DMS79 treated with DMSO at 0.1 percent for 48 hours (cell line): ENCODE measurements around the gene NLGN1.
"Not testable (repeated sequence)": the region's sequence is repeated elsewhere in the genome, so short reads cannot be mapped to it uniquely, and the experiment has no call there.

ENCODE experiments used
- DNase-seq: peaks from one replicate; lab custom pipeline; 2025; lab: John Stamatoyannopoulos, UW

Gene NLGN1

GRCh38 chr3:173397161-173398110, at the start of gene NLGN1:
Gene NLGN1, plus strand, starts transcription at chr3:173397744.
- DNase-seq: peak; percentile 71

DNA sequence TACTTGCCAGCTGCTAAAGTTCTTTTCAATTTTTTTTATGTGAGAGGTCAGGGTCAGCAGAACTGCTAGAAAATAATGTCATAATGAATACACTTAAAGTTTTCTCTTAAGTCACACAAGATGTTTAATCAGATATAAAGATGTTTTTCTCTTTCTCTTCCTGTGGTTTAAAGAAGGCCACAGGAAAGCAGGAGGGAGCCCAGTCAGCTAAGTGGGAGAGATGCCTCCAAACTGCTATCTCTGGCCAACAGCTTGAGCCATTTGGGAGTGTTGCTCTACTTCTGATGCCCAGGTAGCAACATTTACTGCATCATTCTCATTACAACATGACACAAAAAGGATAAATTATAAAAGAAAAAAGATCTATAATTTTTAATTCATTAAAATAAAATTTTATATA, 45.7 kb upstream of the NLGN1 start:
- no peak for DNase-seq

- DNase-seq: not testable (repeated sequence)
These were observed 44.4 kb upstream of the NLGN1 start for GRCh38 chr3:173353137-173353536.

DNA sequence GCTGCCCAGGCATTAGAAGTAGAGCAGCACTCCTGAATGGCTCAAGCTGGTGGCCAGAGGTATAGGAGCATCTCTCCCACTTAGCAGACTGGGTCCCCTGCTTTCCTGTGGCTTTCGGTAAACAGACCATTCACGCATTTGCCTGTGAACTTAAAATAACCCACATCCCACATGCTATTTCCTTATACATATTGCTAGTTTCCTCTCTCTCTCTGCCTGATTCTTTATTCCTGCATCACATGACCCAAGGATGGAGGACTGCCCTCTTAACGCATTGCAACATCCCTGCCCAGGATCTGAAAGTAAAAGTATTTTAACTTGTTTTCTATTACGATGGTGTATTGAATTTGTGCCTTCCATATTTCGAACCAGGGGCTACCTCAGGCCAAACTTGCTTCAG, 43.4 kb upstream of the NLGN1 start:
- DNase-seq: no peak

DNA sequence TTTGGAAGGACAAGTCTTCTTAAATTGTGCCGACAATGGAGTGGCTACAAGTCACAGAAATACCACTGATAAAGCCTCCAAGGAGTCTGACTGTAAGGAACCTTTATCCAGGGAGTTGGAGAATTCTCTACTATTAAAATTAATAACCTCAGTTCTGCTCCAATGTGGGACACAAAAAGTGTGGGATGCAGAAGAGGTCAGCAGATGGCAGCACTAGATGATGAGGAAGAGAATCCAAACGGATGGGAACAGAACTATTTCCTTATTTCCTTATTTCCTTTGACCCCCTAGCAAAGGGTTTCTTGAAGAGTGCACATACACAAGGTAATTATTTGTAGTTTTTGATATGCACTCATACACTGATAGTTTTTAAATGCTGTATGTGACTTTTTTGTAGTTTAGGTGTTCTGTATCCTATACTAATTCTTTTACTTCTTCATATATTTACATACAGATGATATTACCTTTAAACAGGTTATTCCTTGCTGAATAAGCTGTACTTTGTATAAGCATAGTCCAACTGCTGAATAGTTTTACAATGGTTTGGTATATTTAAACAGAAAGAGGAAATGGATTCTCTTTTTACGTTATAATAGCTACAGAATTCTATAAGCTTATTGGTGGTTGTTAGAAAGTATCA, 25.6 kb upstream of the NLGN1 start:
- DNase-seq: no peak

GRCh38 chr3:173380681-173381080, 16.9 kb upstream of the NLGN1 start:
- no peak for DNase-seq

DNA sequence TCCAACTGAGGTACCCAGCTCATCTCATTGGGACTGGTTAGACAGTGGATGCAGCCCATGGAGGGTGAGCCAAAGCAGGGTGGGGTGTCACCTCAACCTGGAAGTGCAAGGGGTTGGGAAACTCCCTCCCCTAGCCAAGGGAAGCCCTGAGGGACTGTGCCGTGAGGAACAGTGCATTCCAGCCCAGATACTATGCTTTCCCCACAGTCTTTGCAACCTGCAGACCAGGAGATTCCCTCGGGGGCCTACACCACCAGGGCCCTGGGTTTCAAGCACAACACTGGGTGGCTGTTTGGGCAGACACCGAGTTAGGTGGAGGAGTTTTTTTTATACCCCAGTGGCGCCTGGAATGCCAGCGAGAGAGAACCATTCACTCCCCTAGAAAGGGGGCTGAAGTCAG, 15.6 kb upstream of the NLGN1 start:
- not testable (repeated sequence) for DNase-seq

GRCh38 chr3:173395073-173395411, 2.5 kb upstream of the NLGN1 start:
- DNase-seq: peak; percentile 73

- DNase-seq: peak; percentile 86
These were observed 1.9 kb upstream of the NLGN1 start for GRCh38 chr3:173395412-173396181.

DNA sequence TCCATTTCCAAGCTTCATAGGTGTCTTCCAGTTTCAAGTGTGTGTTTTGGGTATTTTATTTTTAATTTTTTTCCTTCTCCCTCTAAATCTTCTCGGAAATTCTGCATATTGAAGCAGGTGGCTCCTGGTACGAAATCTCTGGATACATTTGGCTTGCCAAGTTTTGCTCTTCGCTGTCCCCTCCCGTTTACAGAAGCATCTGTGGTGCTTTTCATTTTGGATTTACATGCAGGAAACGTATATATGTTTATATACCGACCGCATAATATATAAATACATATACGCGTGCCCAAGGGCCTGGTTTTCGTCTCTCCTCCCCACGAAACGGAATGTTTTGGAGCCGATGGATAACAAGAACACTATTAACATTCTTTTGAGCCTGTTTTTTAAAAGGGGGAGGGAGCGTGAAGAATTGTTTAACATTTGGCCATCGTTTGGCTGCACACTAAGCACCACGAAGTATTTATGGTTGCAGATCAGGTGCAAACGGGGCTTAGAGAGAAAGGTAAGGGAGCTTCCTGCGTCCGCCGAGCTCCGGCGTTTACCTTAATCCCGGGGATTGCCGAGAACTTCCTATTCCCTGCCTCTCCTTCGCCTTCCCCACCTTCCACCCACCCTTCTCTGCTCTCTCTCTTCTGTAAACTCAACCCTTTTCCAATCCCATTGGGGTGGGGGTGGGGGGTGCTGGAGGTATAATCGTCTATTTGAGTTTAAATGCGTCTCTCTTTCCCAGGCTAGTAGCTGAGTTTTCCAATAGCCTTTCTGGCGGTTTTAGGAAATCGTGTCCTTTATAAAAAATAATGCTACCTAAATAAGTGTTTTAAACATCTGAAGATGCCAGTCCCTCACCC, 1.1 kb upstream of the NLGN1 start:
- peak; percentile 84 for DNase-seq

GRCh38 chr3:173398111-173398479, 551 bp downstream of the NLGN1 start:
- peak; percentile 70 for DNase-seq

DNA sequence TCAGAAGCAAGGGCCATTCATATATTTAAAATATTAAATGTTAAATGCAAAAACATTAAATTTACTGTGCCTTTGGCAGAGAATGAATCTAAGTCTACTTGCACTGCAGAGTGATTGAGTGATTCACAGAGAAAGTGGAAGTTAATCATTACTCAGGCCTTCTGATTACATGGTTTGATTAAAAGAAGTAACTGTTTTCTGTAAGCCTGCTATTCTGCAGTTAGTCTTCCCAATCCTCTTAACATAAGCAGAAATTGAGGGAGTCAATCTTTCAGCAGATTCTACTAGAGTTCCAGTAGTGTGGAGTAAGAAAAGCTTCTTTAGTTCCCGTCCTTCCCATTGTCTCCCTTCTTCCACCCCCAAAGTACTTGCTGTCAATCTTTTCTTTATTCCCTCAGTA, 1.5 kb downstream of the NLGN1 start:
- DNase-seq: no peak

DNA sequence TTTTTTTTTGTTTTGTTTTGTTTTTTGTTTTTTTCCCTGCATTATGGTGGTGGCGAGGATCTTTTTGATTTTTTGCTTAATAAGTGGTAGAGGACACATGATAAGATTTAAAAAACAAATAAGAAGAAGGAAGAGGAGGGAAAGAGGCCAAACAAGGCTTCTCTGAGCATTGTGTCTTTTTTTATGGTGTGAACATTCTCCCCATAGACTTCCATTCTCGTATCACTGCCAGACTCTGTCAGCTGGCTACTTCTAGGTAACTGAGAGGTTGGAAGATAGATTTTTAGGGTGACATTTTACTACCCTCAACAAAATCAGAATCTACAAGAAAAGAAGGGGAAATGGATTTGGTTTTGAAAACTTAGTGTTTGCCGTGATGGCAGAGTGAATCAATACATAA, 3.8 kb downstream of the NLGN1 start:
- no peak for DNase-seq

- no peak for DNase-seq
These were observed 5.1 kb downstream of the NLGN1 start for GRCh38 chr3:173402656-173403055.

GRCh38 chr3:173403376-173403775, 5.8 kb downstream of the NLGN1 start:
- DNase-seq: no peak

GRCh38 chr3:173404156-173404555, 6.6 kb downstream of the NLGN1 start:
- no peak for DNase-seq

DNA sequence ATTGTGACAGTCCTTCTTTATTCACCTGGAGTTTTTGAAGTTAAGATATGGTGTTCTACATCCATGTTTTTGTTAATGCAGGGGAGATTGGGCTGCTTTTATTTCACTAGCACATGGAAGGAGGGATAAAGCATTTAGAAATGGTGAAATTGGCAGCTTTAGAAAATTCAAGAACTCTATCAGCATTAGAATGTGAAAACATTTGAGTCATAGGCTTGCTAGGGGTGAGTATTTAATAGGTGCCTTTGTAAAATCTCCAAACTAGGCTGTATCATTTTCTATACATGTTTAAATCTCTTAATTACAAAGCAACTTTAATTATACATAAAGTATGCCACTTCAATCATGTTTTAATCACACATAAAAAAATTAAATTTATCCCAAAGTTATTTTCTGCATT, 12.9 kb downstream of the NLGN1 start:
- no peak for DNase-seq

- DNase-seq: peak; percentile 79
These were observed 13.3 kb downstream of the NLGN1 start for GRCh38 chr3:173410849-173411248.

GRCh38 chr3:173411375-173411973, 13.9 kb downstream of the NLGN1 start:
- peak; percentile 88 for DNase-seq

DNA sequence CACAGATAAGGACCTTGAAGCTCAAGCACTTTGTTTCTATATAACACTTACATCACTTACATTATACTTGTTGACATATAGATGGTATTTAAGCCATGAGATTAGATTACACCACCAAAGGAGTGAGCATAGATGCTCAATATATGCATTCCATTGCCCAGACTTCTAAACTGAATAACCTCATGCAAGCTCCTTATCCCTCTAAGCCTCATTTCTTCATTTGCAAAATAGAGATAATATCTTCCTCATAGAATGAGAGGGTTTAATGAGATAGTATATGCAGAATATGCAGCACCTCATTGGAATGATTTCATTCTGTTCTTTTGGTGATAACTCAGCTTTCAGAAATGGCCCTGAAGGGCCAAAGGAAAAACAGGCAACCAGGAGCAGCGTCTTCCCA, 18.5 kb downstream of the NLGN1 start:
- DNase-seq: no peak

GRCh38 chr3:173429076-173429475, 31.5 kb downstream of the NLGN1 start:
- no peak for DNase-seq
